ENCODE results near the gene WDR86.

Gene WDR86

GRCh38 chr7:151347200-151347599 lies 62.6 kb downstream of the WDR86 start:
- DNase-seq (ENCODE audit: low spot score) = no peak

- DNase-seq (ENCODE audit: low spot score) = no peak
Observed at GRCh38 chr7:151346470-151346769, 63.4 kb downstream of the WDR86 start.

- DNase-seq (ENCODE audit: low spot score) = no peak
Observed at GRCh38 chr7:151345576-151346469, 64.0 kb downstream of the WDR86 start.

GRCh38 chr7:151343516-151343915 lies 66.3 kb downstream of the WDR86 start:
- DNase-seq (ENCODE audit: low spot score) = no peak

- no peak for DNase-seq (ENCODE audit: low spot score)
Observed at GRCh38 chr7:151342811-151343210, 67.0 kb downstream of the WDR86 start.

- DNase-seq (ENCODE audit: low spot score) = no peak
Observed at GRCh38 chr7:151342102-151342646, 67.7 kb downstream of the WDR86 start.

- peak; percentile 82 for DNase-seq (ENCODE audit: low spot score)
Observed at GRCh38 chr7:151341357-151342101, 68.3 kb downstream of the WDR86 start, which contains the start of gene NUB1. Gene NUB1, plus strand, starts transcription at chr7:151341812. Its CDS starts 3,538 bp downstream, at chr7:151345350.

GRCh38 chr7:151340794-151341356 lies 69.0 kb downstream of the WDR86 start:
- DNase-seq (ENCODE audit: low spot score) = peak; percentile 28

GRCh38 chr7:151339651-151340382 lies 70.0 kb downstream of the WDR86 start:
- DNase-seq (ENCODE audit: low spot score) = no peak

GRCh38 chr7:151338809-151339208 lies 71.0 kb downstream of the WDR86 start:
- no peak for DNase-seq (ENCODE audit: low spot score)

GRCh38 chr7:151337346-151337745 lies 72.5 kb downstream of the WDR86 start:
- DNase-seq (ENCODE audit: low spot score) = no peak

- no peak for DNase-seq (ENCODE audit: low spot score)
Observed at GRCh38 chr7:151336027-151336708, 73.7 kb downstream of the WDR86 start.

- no peak for DNase-seq (ENCODE audit: low spot score)
Observed at GRCh38 chr7:151334628-151335027, 75.2 kb downstream of the WDR86 start.

Measured in hepatic stellate cell (primary cell).